ENCODE measurements around the gene EIF5B. TPM values are rescaled to one million over a fixed set of nuclear protein-coding genes. Genes with fewer than 3 reads are reported as not detected.
"Not testable (repeated sequence)": the region's sequence is repeated elsewhere in the genome, so short reads cannot be mapped to it uniquely, and the experiment has no call there.

EIF5B gene
- total RNA-seq, 4 donors from 2014 or later = 25.4 to 30.7 (median 29.0) TPM

DNA sequence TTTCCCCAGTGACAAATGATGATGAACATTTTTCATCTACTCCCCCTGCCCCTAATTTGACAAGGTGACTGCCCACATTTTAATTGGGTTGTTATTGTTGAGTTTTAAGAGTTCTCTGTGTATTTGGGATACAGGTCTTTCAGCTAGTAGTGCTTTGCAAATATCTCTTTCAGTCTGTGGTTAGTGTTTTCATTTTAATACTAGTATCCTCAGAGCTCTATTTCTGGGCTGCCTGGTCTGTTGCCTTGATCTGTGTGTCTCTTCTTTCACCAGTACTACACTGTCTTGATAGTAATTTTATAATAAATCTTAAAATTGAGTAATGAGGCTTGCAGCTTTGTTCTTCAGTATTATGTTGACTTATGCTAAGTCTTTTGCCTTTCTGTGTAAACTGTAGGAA, 19.7 kb downstream of the EIF5B start:
- intact Hi-C loops (cut with DNase I; ENCODE audit: low total_unique reads) = no loop called here
- TF ChIP-seq, protein P1, sequence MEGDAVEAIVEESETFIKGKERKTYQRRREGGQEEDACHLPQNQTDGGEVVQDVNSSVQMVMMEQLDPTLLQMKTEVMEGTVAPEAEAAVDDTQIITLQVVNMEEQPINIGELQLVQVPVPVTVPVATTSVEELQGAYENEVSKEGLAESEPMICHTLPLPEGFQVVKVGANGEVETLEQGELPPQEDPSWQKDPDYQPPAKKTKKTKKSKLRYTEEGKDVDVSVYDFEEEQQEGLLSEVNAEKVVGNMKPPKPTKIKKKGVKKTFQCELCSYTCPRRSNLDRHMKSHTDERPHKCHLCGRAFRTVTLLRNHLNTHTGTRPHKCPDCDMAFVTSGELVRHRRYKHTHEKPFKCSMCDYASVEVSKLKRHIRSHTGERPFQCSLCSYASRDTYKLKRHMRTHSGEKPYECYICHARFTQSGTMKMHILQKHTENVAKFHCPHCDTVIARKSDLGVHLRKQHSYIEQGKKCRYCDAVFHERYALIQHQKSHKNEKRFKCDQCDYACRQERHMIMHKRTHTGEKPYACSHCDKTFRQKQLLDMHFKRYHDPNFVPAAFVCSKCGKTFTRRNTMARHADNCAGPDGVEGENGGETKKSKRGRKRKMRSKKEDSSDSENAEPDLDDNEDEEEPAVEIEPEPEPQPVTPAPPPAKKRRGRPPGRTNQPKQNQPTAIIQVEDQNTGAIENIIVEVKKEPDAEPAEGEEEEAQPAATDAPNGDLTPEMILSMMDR (IDR thresholded peaks at IDR 0.05) = no peak
- no peak for TF ChIP-seq POLR2A (IDR thresholded peaks at IDR 0.05)
- no peak for DNase-seq (ENCODE audit: low spot score in 2 of 2)
- H3K4me3 ChIP-seq (ENCODE audit: low read depth, poor library complexity, severe bottlenecking) = no peak overlapping the region

DNA sequence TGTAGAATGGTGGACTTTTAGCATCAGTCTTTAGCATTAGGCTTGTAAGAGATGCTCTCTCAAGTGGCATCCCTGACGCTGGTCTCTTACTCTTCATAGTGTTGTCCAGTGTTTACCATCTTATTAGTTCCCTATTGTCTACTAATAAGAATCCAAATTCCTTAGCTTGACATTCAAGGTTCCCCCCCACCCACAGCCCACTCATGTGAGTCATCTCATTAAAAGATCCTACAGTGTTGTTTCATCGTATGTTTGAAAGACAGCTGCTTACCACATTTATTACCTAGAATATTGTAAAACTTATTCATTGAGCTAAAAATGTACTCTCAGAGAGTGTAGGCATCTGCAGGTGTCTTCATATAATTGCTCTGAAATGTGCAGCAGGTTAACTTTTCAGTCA, 28.5 kb downstream of the EIF5B start:
- H3K4me3 ChIP-seq (ENCODE audit: low read depth, poor library complexity, severe bottlenecking) = no peak overlapping the region
- WGBS, 2 donors = 39 to 80% methylated on average over 2 of the region's 2 CpGs
- no peak for DNase-seq (ENCODE audit: low spot score in 2 of 2)
- intact Hi-C loops (cut with DNase I; ENCODE audit: low total_unique reads) = no loop called here
- TF ChIP-seq, protein P1 (IDR thresholded peaks at IDR 0.05) = no peak
- no peak for TF ChIP-seq POLR2A (IDR thresholded peaks at IDR 0.05)

DNA sequence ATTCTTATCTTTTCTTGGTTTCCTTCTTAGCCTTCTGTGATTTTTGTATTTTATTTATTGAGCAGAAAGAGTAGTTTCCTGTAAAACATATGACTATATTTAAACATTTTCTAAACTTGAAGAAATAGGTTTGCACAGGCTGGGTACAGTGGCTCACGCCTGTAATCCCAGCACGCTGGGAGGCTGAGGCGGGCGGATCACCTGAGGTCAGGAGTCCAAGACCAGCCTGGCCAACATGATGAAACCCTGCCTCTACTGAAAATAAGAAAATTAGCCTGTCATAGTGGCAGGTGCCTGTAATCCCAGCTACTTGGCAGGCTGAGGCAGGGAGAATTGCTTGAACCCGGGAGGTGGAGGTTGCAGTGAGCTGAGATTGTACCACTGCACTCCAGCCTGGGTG, 31.7 kb downstream of the EIF5B start:
- intact Hi-C loops (cut with DNase I; ENCODE audit: low total_unique reads); DNase-seq (ENCODE audit: low spot score in 2 of 2); H3K4me3 ChIP-seq (ENCODE audit: low read depth, poor library complexity, severe bottlenecking): not testable (repeated sequence)
- 95 to 98% methylated on average over 5 of the region's 5 CpGs for WGBS, 2 donors

DNA sequence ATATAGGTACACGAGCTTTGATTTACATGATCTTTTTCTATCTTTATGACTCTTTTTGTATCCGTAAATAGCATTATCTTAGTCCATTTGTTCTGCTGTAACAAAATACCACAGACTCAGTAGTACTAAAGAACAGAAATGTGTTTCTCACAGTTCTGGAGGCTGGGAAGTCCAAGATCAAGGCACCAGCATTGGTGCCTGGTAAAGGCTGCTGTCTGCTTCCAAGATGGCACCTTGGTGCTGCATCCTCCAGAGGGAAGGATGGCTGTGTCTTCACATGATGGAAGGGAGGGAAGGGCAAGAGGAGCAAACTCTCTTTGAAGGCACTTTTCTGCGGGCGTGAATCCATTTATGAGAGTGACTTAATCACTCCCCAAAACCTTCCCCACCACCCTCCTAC, 36.0 kb downstream of the EIF5B start:
- H3K4me3 ChIP-seq (ENCODE audit: low read depth, poor library complexity, severe bottlenecking) = no peak overlapping the region
- 95 to 97% methylated on average over 4 of the region's 4 CpGs for WGBS, 2 donors
- no peak for DNase-seq (ENCODE audit: low spot score in 2 of 2)
- intact Hi-C loops (cut with DNase I; ENCODE audit: low total_unique reads) = no loop called here
- TF ChIP-seq POLR2A (IDR thresholded peaks at IDR 0.05) = no peak
- TF ChIP-seq, protein P1 (IDR thresholded peaks at IDR 0.05) = no peak

DNA sequence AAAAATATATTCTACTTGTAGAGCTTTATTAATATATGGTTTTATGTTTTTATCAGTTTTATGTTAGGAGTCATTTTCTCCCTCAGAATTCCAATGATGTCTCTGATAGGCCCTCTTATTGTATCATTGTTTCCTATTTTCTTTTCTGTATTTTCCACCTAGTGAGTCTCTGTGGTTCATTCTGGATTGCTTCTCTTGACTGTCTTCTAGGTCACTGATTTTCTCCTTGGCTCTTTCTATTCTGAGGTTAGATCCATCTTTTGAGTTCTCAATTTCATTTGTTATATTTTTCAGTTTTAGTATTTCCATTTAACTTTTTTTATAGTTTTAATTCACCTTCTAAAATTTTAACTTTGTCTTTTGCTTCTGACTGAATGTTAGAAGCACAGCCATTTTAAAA, 37.6 kb downstream of the EIF5B start:
- intact Hi-C loops (cut with DNase I; ENCODE audit: low total_unique reads) = no loop called here
- TF ChIP-seq, protein P1 (IDR thresholded peaks at IDR 0.05) = no peak
- DNase-seq (ENCODE audit: low spot score in 2 of 2) = no peak
- H3K4me3 ChIP-seq (ENCODE audit: low read depth, poor library complexity, severe bottlenecking) = no peak overlapping the region

DNA sequence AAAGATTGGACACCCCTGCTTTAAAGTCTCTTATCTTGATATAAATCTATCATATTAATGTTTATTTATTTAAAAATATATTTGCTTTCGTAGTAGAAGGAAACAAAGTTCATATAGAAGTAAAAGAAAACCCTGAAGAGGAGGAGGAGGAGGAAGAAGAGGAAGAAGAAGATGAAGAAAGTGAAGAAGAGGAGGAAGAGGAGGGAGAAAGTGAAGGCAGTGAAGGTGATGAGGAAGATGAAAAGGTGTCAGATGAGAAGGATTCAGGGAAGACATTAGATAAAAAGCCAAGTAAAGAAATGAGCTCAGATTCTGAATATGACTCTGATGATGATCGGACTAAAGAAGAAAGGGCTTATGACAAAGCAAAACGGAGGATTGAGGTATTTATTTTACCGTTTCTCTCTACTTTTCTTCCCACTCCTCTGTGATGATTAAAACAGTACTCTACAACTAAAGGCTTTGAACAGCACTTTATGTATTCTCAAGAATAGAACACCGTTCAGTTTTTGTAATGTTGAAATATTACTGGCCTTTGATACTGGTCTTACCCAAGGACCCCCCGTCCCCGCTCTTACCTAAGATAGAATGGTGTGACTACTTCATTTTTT, 39.2 kb downstream of the EIF5B start:
- H3K4me3 ChIP-seq (ENCODE audit: low read depth, poor library complexity, severe bottlenecking) = no peak overlapping the region
- intact Hi-C loops (cut with DNase I; ENCODE audit: low total_unique reads) = no loop called here
- TF ChIP-seq POLR2A (IDR thresholded peaks at IDR 0.05) = no peak
- TF ChIP-seq, protein P1 (IDR thresholded peaks at IDR 0.05) = no peak
- DNase-seq (ENCODE audit: low spot score in 2 of 2) = no peak
- WGBS, 2 donors = 93 to 96% methylated on average over 7 of the region's 7 CpGs

Measured in lower leg skin (tissue), 4 donors.